KOPT-K1 (cell line): Measurements from ENCODE around the gene PLA2G3.
"Not testable (repeated sequence)": the region's sequence is repeated elsewhere in the genome, so short reads cannot be mapped to it uniquely, and the experiment has no call there.

Source experiments
- H3K27ac ChIP-seq: fragments of 200-600 bp; sonication (generic); 2 replicates; pipeline ENCODE4 v1.5.1; 2016; ENCODE audit warnings: antibody characterized with exemption, mild to moderate bottlenecking, low read depth, low read length; ENCODE audit not compliant: poor library complexity, severe bottlenecking
- H3K36me3 ChIP-seq: fragments of 200-600 bp; sonication (generic); 2 replicates; pipeline ENCODE4 v1.5.1; 2017; ENCODE audit warnings: antibody characterized with exemption, mild to moderate bottlenecking, low read length, moderate library complexity; ENCODE audit not compliant: insufficient read depth
- H3K9me3 ChIP-seq: fragments of 200-600 bp; sonication (generic); 2 replicates; pipeline ENCODE4 v1.5.1; 2017; ENCODE audit warnings: antibody characterized with exemption, low read length, mild to moderate bottlenecking; ENCODE audit not compliant: insufficient read depth, poor library complexity, severe bottlenecking

The PLA2G3 gene

GRCh38 chr22:31139866-31140716 lies at the start of gene PLA2G3:
Gene PLA2G3, minus strand, starts transcription at chr22:31140508. Its CDS starts 154 bp downstream, at chr22:31140354.
- H3K9me3 ChIP-seq: no peaks in the 10 kb centered on the region
- H3K27ac ChIP-seq: no peak within 1 kb of the TSS
- no peaks in the 10 kb centered on the region for H3K36me3 ChIP-seq

GRCh38 chr22:31187627-31188026 lies 47.3 kb upstream of the PLA2G3 start:
- Histone ChIP-seq H3K27ac (no peak overlapping the region), H3K36me3 (peaks cover 14% of the 10 kb centered on the region; the same call in 1 of the 2 replicates), H3K9me3 (no peaks in the 10 kb centered on the region)

GRCh38 chr22:31185056-31185455 lies 44.7 kb upstream of the PLA2G3 start:
- Histone ChIP-seq H3K27ac (no peak overlapping the region), H3K9me3 (no peaks in the 10 kb centered on the region), H3K36me3 (peaks cover 15% of the 10 kb centered on the region; the same call in 1 of the 2 replicates)

- Histone ChIP-seq H3K36me3 (peaks cover 20% of the 10 kb centered on the region; the same call in 1 of the 2 replicates), H3K9me3 (no peaks in the 10 kb centered on the region), H3K27ac (no peak overlapping the region)
Measured at GRCh38 chr22:31184015-31184414, 43.7 kb upstream of the PLA2G3 start.

- peaks cover 33% of the 10 kb centered on the region; the same call in 1 of the 2 replicates for H3K36me3 ChIP-seq
- H3K27ac ChIP-seq: no peak overlapping the region
- H3K9me3 ChIP-seq: no peaks in the 10 kb centered on the region
Measured at GRCh38 chr22:31179345-31179744, 39.0 kb upstream of the PLA2G3 start.

- Histone ChIP-seq H3K9me3 (no peaks in the 10 kb centered on the region), H3K36me3 (peaks cover 33% of the 10 kb centered on the region; the same call in 1 of the 2 replicates), H3K27ac (no peak overlapping the region)
Measured at GRCh38 chr22:31178859-31179258, 38.6 kb upstream of the PLA2G3 start.

GRCh38 chr22:31177420-31178162 lies 37.3 kb upstream of the PLA2G3 start:
- H3K36me3 ChIP-seq: peaks cover 32% of the 10 kb centered on the region; the same call in 1 of the 2 replicates
- no peaks in the 10 kb centered on the region for H3K9me3 ChIP-seq
- H3K27ac ChIP-seq: no peak overlapping the region

GRCh38 chr22:31176923-31177322 lies 36.6 kb upstream of the PLA2G3 start:
- Histone ChIP-seq H3K27ac (no peak overlapping the region), H3K9me3 (no peaks in the 10 kb centered on the region), H3K36me3 (peaks cover 27% of the 10 kb centered on the region; the same call in 1 of the 2 replicates)

GRCh38 chr22:31173386-31174145 lies 33.3 kb upstream of the PLA2G3 start:
- no peak overlapping the region for H3K27ac ChIP-seq
- no peaks in the 10 kb centered on the region for H3K9me3 ChIP-seq
- peaks cover 28% of the 10 kb centered on the region; the same call in 1 of the 2 replicates for H3K36me3 ChIP-seq

GRCh38 chr22:31171734-31172133 lies 31.4 kb upstream of the PLA2G3 start:
- H3K36me3 ChIP-seq: peaks cover 27% of the 10 kb centered on the region; the same call in 1 of the 2 replicates
- not testable (repeated sequence) for H3K27ac ChIP-seq, H3K9me3 ChIP-seq

GRCh38 chr22:31170971-31171370 lies 30.7 kb upstream of the PLA2G3 start:
- no peak overlapping the region for H3K27ac ChIP-seq
- H3K9me3 ChIP-seq: no peaks in the 10 kb centered on the region
- peaks cover 29% of the 10 kb centered on the region; the same call in 1 of the 2 replicates for H3K36me3 ChIP-seq

GRCh38 chr22:31162015-31162765 lies 21.9 kb upstream of the PLA2G3 start:
- Histone ChIP-seq H3K36me3 (peaks cover 25% of the 10 kb centered on the region; the same call in 1 of the 2 replicates), H3K9me3 (no peaks in the 10 kb centered on the region), H3K27ac (no peak overlapping the region)

GRCh38 chr22:31161386-31161785 lies 21.1 kb upstream of the PLA2G3 start:
- Histone ChIP-seq H3K36me3 (peaks cover 22% of the 10 kb centered on the region; the same call in 1 of the 2 replicates), H3K9me3 (no peaks in the 10 kb centered on the region), H3K27ac (no peak overlapping the region)

- H3K27ac ChIP-seq: peak overlapping the region; percentile 55
- H3K36me3 ChIP-seq: peaks cover 14% of the 10 kb centered on the region; the same call in 1 of the 2 replicates
- no peaks in the 10 kb centered on the region for H3K9me3 ChIP-seq
Measured at GRCh38 chr22:31160328-31160978, 20.1 kb upstream of the PLA2G3 start.
